ENCODE results near the gene PDE11A.

The PDE11A gene

GRCh38 chr2:177587371-177587770 lies 485.2 kb downstream of the PDE11A start:
- no peak for DNase-seq

DNA sequence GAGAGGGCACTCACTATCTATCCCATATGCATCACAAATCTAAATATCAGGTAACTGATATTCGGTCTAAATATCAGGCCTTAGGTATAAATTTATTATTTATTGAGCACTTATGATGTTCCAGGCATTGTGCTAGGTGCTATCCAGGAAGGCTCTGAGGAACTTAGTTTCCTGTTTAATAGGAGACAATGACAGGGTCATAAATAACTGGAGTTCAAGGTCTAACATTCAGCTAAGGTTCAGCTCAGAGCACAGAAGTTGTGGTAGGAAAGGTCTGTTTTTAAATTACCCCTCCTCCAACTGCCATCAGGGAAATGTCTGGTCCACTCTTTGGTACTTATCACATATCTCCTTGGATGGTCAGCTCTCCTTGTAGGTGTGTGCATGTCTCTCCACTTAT lies 486.4 kb downstream of the PDE11A start:
- no peak for DNase-seq

DNA sequence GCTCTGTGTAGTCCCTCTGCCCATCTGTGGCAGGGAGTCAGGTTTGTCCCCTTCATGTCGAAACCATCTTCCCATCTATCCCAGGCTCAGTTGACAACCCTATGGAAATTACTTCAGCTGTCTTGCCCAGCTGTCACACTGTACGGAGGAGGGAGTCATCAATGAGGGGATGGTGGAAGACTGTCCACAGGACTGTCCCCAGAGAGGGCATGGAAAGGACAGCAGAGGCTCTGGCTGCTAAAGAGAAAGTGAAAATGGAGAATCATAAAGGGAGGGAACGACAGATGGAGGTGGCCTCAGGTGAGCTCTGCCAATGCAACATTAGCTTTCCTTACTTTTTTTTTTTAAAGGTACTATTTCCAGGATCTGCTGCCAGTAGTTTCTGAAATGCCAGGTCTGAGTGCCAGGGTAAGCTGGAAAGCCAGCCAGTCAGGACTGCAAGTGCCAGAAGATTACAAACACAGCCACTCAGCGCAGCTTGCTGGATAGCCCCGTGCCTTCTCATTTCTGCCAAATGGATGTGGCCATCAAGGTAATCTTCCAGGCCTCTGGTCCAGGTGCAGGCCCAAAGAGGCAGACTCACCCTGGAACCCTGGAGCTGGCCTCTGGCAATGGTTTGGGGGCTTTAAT lies 487.2 kb downstream of the PDE11A start:
- DNase-seq = no peak

- peak in 1 of 2 donors; percentile 43 for DNase-seq
These were observed 488.4 kb downstream of the PDE11A start for GRCh38 chr2:177584030-177584692.

DNA sequence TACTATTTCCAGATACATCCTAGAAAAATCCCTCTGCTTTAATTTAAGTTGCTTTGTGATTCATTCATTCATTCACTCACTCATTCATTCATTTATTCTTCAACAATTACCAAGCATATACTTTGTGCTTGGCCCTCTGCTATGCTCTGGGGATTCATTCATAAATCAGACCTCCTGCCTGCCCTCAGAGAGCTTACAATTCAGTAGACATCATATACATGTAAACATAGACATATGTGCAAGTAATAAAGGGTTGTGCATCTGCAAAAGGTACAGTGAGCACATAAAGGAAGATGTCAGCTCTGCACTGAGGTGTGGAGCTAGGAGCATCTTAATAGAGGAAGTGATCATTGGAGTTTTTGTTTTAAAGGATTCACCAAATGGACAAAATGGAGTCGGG lies 490.6 kb downstream of the PDE11A start:
- no peak for DNase-seq

DNA sequence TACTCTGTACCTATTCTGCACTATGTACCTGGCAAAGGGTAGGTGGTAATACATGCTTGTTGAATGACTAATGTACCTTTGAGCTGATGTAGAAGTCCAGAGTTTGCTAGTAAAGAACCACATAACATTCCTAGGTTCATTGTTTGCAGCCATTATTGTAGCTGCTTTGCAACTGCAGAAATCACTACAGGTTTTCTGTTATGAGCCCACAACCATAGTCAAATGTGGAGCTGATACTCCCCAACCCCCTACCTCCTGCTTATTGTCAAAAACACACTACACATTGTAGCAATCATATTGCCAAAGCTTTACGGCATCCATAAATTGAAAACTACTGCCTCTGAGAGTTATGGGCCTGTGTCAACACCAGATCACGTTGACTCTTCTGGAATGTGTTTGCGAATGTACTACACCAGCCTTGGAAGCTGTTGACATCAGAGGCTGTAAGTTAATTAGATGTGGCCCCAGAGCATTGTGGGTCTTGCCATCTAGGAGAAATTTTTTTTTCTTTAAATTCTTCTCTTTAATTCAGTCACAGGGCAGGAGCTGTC lies 493.0 kb downstream of the PDE11A start:
- DNase-seq = no peak

DNA sequence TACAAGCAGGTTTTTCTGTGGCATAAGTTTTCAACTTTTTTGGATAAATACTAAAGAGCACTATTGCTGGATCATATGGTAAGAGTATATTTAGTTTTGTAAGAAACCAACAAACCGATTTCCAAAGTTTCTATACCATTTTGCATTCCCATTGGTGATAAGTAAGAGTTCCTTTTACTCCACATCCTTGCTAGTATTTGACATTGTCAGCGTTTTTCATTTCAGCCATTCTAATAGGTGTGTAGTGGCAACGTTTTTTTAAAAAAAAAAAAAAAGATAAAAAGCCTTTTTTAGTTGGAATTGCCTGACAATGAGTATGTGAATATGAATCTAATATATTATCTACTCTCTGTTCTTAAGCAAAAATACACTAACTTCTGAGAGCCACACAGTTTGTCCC lies 494.1 kb downstream of the PDE11A start:
- no peak for DNase-seq

- no peak for DNase-seq
These were observed 495.5 kb downstream of the PDE11A start for GRCh38 chr2:177577075-177577474.

DNA sequence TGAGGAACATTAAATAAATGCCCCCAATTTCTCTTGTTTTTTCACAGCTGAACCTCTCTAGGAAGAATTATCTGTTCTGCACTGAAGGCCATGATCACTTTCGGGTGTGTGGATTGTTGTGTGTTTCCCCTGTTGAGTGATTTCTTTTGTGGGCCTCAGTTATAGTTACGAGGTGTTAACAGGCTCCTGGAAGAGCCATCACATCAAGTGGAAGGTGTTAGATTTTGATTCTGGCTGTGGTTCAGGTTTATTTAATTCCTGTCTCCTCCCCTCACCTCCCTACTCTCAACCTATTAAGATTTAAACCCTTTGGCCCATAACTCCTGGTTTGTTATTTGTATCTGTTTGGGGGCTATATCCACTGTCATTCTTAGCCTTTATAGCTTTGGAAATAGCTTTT lies 497.2 kb downstream of the PDE11A start:
- DNase-seq = no peak

GRCh38 chr2:177574356-177574755 lies 498.2 kb downstream of the PDE11A start:
- no peak for DNase-seq

Measured in inflammatory macrophage treated with lipopolysaccharide for 1 hour (primary cell).